HFFc6 (cell line): ENCODE measurements around the gene AEN. TPM values are rescaled to one million over a fixed set of nuclear protein-coding genes. Genes with fewer than 3 reads are reported as not detected.

Experiments
- DNase-seq: peaks from one replicate; pipeline ENCODE4 v3.0.0-alpha.2; 2018
- H3K27ac Mint-ChIP-seq: 2 replicates; pipeline ENCODE4 v1.8.0; 2020; ENCODE audit warnings: mild to moderate bottlenecking, mixed read lengths
- H3K27me3 Mint-ChIP-seq: 2 replicates; pipeline ENCODE4 v1.8.0; 2021; ENCODE audit warnings: mild to moderate bottlenecking, moderate library complexity, mixed read lengths; ENCODE audit not compliant: insufficient read depth
- H3K36me3 Mint-ChIP-seq: 2 replicates; pipeline ENCODE4 v1.8.0; 2021; ENCODE audit warnings: low read depth, mixed read lengths
- H3K4me1 Mint-ChIP-seq: 2 replicates; pipeline ENCODE4 v1.8.0; 2020; ENCODE audit warnings: low read depth, mixed read lengths
- H3K4me3 Mint-ChIP-seq: 2 replicates; pipeline ENCODE4 v1.8.0; 2020; ENCODE audit warnings: mild to moderate bottlenecking, moderate library complexity, mixed read lengths
- H3K9me3 Mint-ChIP-seq: 2 replicates; pipeline ENCODE4 v1.8.0; 2020; ENCODE audit warnings: mild to moderate bottlenecking, mixed read lengths
- CTCF ChIP-seq: fragments of 200-600 bp; sonication (generic); IDR thresholded peaks from 2 replicates; pipeline ENCODE4 v1.5.0; 2021; ENCODE audit warnings: antibody characterized with exemption, mild to moderate bottlenecking
- total RNA-seq, 6 experiments: library from RNA; stranded (reverse); fragmentation: NEBNext Ultra II Directional; extraction: Animal tissue kit (Norgen Biotek cat#: 25700); gene quantifications; 2 replicates in 1 of 6; 3 replicates in 5 of 6; pipeline ENCODE4 v1.2.3, GENCODE V29; 2021

AEN gene
- total RNA-seq, 6 experiments from 2014 or later, result 65.4 to 73.4 (median 67.8) TPM

- DNase-seq, result no peak
- Mint-ChIP-seq H3K27me3 (no peaks in the 10 kb centered on the region), H3K36me3 (no peaks in the 10 kb centered on the region), H3K27ac (peak overlapping the region; percentile 53; the same call in 1 of the 2 replicates), H3K4me3 (no peak overlapping the region), H3K4me1 (peaks cover 53% of the 10 kb centered on the region), H3K9me3 (no peaks in the 10 kb centered on the region)
- TF ChIP-seq CTCF, result no peak
Observed at GRCh38 chr15:88661761-88662556, 40.8 kb downstream of the AEN start.

GRCh38 chr15:88663141-88663621 is 42.0 kb downstream of the AEN start:
- no peak for DNase-seq
- Mint-ChIP-seq H3K4me1 (peaks cover 48% of the 10 kb centered on the region), H3K27me3 (no peaks in the 10 kb centered on the region), H3K9me3 (no peaks in the 10 kb centered on the region), H3K36me3 (no peaks in the 10 kb centered on the region), H3K27ac (no peak overlapping the region), H3K4me3 (no peak overlapping the region)
- TF ChIP-seq CTCF, result no peak

- Mint-ChIP-seq H3K4me1 (peaks cover 43% of the 10 kb centered on the region), H3K27ac (no peak overlapping the region), H3K27me3 (no peaks in the 10 kb centered on the region; the same call in 1 of the 2 replicates), H3K36me3 (no peaks in the 10 kb centered on the region), H3K4me3 (no peak overlapping the region), H3K9me3 (no peaks in the 10 kb centered on the region)
- no peak for DNase-seq
- no peak for TF ChIP-seq CTCF
Observed at GRCh38 chr15:88664151-88664778, 43.1 kb downstream of the AEN start.

GRCh38 chr15:88674661-88675060 is 53.5 kb downstream of the AEN start:
- Mint-ChIP-seq H3K4me3 (no peak overlapping the region), H3K36me3 (no peaks in the 10 kb centered on the region), H3K27me3 (peaks cover 18% of the 10 kb centered on the region), H3K9me3 (no peaks in the 10 kb centered on the region), H3K27ac (no peak overlapping the region), H3K4me1 (no peaks in the 10 kb centered on the region)
- TF ChIP-seq CTCF, result no peak
- no peak for DNase-seq

- Mint-ChIP-seq H3K4me1 (no peaks in the 10 kb centered on the region), H3K27me3 (peaks cover 15% of the 10 kb centered on the region), H3K27ac (no peak overlapping the region), H3K9me3 (no peaks in the 10 kb centered on the region), H3K4me3 (no peak overlapping the region), H3K36me3 (no peaks in the 10 kb centered on the region)
- TF ChIP-seq CTCF, result no peak
- DNase-seq, result no peak
Observed at GRCh38 chr15:88678755-88679154, 57.6 kb downstream of the AEN start.
